T1000 (cell line): ENCODE measurements around the gene UTP14C.
"Not testable (repeated sequence)": the region's sequence is repeated elsewhere in the genome, so short reads cannot be mapped to it uniquely, and the experiment has no call there.

Experiments
- DNase-seq: peaks from one replicate; lab custom pipeline; 2025; ENCODE audit warnings: mixed read lengths; lab: John Stamatoyannopoulos, UW

The UTP14C gene, protein sequence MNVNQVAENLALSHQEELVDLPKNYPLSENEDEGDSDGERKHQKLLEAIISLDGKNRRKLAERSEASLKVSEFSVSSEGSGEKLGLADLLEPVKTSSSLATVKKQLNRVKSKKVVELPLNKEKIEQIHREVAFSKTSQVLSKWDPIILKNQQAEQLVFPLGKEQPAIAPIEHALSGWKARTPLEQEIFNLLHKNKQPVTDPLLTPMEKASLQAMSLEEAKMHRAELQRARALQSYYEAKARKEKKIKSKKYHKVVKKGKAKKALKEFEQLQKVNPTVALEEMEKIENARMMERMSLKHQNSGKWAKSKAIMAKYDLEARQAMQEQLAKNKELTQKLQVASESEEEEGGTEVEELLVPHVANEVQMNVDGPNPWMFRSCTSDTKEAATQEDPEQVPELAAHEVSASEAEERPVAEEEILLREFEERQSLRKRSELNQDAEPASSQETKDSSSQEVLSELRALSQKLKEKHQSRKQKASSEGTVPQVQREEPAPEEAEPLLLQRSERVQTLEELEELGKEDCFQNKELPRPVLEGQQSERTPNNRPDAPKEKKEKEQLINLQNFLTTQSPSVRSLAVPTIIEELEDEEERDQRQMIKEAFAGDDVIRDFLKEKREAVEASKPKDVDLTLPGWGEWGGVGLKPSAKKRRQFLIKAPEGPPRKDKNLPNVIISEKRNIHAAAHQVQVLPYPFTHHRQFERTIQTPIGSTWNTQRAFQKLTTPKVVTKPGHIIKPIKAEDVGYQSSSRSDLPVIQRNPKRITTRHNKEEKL

DNA sequence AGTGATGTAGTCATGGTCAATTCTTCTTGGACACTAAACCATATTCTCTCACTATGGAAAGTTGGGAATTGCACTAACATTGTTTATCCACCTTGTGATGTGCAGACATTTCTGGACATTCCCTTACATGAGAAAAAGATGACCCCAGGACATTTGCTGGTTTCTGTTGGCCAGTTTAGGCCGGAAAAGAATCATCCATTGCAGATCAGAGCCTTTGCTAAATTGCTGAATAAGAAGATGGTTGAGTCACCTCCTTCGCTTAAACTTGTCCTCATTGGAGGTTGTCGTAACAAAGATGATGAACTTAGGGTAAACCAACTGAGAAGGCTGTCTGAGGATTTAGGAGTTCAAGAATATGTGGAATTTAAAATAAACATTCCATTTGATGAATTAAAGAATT is at the start of gene UTP14C:
UTP14C (plus strand) TSS at position 211 of the 400 bp plus-strand sequence. CDS start 4,114 bp downstream, outside the sequence.
- no peak for DNase-seq

DNA sequence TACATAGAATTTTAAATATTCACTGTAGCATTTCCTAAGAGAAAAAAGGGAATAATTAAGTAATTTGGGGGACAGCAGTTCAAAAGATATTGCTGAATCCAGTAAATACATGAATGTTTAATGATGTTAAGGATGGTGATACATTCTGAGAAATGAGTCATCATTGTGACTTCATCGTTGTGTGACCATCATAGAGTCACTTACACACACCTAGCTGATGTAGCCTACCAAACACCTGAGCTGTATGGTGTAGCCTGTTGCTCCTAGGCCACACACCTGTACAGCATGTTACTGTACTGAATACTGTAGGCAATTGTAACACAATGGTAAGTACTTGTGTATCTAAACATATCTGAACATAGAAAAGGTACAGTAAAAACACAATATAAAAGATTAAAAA is 48.1 kb upstream of the UTP14C start:
- no peak for DNase-seq

DNA sequence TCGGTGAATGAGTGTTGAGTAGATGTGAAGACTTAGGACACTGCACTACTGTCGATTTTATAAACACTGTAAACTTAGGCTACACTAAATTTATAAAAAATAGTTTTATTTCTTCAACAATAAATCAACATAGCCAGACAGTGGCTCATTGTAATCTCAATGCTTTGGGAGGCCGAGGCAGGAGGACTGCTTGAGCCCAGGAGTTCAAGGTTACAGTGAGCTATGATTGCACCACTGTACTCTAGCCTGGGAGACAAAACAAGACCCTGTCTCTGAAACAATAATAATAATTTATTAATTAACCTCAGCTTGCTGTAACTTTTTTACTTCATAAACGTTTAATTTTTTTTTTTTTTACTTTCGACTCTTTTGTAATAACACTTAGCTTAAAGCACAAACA is 47.6 kb upstream of the UTP14C start:
- DNase-seq, result no peak

DNA sequence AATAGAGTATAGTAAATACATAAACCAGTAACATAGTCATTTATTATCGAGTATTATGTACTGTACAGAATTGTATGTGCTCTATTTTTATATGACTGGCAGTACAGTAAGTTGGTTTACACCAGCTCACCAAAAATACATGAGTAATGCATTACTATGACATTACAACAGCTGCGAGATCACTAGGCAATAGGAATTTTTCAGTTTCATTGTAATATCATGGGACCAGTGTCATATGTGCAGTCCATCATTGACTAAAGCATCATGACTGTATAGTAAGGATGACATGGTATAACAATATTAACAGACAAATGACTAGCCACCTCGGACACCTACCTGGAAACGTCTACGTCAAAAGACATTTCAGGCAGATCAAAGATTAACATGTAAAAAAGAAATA is 46.9 kb upstream of the UTP14C start:
- no peak for DNase-seq

DNA sequence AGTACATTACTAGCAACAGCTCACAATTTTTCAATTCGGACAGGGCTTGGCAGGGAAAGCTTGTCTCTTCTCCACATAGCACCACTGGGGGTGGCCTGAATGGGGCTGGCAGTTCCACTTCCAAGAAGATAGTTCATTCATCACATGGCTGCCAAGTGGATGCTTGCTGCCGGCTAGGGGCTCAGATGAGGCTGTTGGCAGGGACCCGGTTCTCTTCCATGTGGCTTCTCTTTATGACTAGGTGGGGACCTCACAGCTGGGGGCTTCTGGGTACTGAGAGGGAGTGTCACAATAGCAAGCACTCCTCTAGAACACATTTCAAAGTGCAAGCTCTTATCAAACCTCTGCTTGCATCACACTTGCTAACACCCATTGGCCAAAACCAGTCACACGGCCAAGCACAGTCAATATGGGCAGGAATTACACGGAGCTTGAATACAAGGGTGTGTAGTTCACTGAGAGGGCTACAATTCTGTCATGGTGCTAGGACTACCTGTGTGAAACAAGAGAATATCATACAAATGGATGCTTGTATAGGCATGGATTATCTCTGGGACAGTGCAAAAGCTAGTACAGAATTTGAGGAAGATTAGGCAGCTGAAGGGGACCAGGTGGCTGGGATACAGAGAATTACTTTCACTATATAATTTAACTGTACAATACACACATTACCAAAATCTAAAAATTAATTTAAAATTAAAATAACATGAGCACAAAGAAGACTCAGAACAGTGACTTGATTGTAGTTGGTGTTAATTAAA is 45.5 kb upstream of the UTP14C start:
- no peak for DNase-seq

DNA sequence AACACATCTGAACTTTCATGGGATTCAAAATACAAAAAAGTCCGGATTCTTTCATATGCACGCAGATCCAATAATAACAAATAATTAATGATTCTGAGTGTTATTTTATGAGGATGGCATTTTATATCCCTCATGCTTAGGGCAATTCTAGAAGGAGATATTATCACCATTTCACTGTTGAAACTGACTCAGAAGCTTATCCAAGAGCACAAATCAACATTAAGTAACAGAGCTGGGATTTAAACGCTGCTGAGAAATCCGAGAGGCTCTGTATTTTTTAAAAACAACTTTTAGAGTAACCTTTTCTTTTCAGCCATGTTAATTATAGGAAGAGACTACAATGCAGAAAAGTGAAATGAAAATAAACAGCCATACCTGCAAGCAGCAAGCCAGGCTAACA is 43.6 kb upstream of the UTP14C start:
- DNase-seq, result no peak

DNA sequence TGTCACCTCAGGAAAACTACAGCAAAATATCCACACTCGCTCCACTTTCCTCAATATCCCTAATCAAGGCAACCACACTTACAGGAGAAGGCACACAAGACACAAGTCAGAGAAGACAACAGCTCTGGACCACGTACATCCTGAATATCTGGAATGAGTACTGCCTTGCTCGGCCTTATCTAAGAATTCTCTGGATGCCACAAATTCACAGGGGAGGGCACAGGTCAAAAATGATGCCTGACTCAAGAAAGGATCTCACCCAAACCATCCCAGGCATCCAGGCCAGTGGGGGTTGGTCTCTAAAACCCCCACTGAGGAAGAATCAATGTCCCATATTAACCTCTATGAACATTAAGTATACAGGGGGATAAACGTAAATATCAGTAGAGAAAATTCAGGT is 43.1 kb upstream of the UTP14C start:
- DNase-seq, result no peak

DNA sequence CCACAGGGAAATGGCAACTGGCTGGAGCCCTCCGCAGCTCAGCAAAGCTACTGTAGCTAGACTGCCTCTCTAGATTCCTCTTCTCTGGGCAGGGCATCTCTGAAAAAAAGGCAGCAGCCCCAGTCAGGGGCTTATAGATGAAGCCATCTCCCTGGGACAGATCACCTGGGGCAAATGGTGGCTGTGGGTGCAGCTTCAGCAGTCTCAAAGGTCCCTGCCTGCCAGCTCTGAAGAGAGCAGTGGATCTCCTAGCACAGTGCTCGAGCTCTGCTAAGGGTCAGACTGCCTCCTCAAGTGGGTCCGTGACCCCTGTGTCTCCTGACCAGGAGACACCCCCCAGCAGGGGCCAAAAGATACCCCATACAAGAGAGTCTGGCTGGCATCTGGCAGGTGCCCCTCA is 41.2 kb upstream of the UTP14C start:
- not testable (repeated sequence) for DNase-seq

DNA sequence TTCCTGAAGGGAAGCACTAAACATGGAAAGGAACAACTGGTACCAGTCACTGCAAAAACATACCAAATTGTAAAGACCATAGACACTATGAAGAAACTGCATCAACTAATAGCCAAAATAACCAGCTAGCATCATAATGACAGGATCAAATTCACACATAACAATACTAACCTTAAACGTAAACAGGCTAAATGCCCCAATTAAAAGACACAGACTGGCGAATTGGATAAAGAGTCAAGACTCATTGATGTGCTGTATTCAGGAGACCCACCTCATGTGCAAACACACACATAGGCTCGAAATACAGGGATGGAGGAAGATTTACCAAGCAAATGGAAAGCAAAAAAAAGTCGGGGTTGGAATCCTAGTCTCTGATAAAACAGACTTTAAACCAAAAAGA is 39.6 kb upstream of the UTP14C start:
- DNase-seq, result not testable (repeated sequence)

DNA sequence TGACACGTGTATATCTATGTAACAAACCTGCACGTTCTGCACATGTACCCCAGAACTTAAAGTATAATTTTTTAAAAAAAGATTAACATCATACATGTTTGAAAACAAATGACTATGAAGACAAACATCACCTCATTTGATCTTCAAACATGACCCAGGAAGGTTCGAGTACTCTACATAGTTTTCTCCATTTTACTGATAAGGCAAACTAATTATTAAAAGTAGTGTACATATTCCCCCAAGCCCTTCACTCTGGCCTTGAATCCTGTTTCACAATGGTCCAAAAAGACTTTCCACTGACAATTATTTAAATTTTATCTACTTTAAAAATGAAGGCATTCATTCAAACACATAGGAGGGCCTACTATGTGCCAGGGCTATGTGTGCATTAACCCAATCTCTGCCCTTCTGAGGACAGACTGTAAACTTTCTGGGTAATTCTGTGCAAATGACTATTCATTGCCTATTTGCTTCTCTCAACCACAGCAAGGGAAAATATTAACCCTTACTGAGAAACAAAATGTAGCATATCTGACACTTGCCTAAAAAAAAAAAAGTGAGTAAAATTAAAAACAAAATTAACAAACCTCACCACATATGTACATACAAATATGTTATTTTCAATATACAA is 35.4 kb upstream of the UTP14C start:
- DNase-seq, result no peak

DNA sequence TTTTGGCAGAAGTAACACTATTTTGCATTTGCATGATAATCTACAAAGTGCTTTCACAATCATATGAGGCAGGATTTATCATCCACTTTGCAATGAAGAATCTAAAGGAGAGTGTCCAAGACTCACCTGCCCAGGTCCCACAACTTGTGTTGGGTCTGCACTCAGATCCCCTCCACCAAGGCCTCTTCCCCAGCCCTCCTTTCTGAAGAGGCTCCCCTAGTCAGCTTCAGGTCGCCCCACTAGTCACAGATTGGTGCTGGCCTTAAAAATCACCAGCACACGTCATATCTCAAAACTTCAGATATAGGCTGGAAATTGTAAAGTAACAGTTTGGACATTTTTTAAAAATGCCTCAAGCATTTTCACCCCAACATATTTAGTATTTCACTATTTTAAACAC is 30.8 kb upstream of the UTP14C start:
- DNase-seq, result no peak

DNA sequence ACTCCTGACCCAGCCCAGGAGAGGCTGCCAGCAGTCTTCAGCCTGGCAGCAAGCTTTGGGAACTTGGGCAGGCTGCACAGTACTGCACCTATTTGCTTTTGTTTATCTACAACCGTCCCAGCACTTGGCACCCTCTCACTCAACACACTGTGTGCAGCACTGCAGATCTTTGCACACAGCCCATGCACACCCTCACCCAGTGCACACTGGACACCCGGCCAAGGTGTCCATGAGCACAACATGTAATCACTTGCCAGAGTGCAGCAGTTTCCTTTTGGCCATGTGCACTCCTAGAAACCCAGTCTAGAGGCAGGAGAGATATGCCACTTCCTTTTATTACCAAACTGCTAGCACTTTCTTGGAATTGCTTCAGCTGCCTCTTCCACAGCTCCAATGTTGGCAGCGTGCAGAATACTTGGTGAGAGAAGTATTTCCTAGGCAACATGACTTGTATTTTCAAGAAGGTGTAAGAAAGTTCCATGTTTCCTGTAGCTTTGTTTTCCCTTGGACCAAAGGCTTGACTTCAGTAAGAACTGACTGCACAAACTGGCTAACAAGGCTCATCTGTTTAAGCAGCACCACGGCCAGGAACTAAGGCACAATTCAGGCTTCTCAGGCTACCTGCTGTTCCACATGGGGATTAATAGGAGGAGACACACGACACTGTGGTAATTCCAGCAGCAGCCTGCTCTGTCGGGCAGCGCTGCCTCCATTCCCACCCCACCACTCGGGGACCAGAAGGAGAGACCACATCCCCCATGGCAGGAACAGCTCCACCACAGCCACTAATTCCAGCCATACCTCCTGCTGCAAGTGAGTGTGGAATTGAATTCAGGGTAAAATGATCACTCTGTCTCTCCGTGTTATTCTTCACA is 28.6 kb upstream of the UTP14C start:
- no peak for DNase-seq

DNA sequence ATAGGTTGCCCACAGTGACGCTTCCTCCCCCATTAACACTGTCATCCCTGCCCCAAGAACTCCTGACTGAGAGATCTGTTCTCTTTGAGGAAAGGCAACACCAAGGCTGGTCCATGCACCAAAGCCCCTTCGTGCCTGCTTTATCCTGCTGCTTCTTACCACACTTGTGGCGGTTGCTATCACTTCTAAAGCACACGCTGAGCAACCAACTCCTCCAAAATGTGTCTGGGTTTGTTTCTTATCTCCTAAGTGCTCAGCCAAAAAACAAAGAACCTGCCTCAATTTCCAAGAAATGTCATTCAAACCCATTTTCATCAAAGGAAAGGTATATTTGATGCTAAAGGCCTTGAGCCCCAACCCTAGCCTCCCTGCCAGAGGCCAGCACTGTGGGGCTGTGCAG is 27.9 kb upstream of the UTP14C start:
- DNase-seq, result no peak

DNA sequence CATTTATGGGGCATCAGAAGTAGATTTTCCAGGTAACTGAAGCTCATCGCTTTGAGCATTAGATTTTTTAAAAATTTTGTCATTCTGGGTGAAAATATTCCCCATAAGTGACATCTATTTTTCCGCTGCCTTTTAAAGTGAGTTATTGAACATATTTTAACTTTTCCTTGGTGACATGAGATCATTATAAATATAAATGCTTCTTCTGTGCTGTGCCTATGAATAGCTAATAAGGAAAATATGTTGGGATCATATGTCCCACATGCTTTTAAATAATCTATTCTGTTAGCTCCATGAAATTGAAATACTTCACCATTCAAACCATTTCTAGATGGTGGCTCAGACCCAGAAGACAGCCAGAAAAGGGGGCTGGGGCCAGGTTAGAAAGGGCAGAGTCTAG is 27.3 kb upstream of the UTP14C start:
- no peak for DNase-seq

DNA sequence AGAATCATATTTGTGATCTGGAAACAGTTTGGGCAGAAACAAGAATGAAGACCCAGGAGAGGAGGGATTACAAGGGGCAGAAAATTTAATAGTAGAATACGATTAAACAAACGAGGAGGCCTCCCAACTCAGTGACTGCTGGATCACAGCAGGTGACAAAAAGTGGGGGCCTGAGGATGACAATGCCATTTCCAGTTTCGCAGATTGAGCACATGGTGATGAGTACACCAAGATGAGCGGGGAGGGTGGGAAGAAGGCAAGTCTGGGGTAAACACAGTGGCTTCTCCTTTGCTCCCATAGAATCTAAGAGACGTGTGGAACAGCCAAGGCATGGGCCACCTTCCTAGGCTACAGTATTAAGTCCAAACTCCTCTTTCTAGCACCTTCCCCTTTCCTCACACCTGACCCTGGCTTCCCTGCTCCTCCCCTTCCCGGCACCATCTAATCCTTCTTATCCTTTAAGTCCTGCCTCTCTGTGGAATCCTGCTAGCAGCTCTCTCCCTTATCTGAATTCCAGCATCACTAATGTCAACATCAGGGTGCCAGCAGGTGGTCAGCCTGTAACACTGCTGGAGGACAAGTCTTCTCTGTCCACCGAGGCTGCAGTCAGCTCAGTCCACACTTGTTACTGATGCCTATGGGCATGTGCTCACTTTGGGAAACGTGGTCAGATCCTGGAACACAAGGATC is 26.7 kb upstream of the UTP14C start:
- no peak for DNase-seq

DNA sequence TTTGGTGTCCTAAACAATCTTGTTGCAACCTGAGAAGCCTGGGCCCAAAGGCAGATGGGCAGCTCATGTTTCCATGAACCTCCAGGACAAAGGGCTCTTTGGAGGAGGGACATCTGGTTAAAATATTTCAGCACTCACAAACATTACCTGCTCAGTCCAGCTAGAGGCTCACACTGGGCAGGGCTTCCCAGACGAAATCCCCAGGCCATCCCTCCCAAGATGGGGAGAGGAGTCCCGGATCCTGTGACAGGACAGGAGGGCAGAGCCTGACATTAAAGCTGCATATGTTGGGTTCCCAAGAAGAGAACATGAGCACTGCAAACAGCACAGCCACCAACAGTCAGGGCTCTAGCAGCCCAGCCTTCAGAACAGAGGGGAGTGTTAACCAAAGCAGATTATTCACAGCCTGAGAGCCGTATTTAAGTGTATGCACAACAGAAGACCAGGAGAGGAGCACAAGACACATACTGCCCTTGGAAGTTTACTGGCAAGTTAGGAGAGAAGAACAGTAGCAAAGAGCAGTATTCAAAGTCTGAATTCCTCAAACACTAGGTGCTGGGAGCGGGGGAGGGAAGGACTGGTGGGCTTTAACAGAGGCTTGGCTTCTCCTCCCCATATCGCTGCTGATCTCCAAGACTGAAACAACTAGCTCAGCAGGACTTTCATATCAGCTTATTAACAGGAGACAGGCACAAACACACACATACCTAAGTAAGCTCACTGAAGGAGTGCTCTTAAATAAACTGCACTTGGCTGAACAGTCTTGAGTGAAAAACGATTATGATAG is 25.6 kb upstream of the UTP14C start:
- DNase-seq, result no peak

DNA sequence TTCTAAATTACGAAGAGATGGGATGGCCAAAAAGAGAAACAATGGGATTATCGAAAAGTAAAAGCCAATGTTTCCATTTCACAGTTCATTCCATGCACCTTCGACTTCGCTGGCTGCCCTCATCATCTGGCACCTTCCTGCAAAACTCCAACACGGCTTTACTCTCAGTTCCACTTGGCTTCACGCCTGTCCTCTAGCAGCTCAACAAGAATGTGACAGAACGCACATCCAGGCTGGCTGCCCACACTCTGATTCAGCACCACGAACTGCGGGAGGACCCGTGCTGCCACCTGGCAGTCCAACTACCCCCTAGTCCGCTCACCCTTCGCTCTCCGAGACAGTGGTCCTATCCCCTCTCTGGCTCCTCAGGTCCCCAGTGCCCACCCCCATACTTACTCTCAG is 25.0 kb upstream of the UTP14C start:
- no peak for DNase-seq

DNA sequence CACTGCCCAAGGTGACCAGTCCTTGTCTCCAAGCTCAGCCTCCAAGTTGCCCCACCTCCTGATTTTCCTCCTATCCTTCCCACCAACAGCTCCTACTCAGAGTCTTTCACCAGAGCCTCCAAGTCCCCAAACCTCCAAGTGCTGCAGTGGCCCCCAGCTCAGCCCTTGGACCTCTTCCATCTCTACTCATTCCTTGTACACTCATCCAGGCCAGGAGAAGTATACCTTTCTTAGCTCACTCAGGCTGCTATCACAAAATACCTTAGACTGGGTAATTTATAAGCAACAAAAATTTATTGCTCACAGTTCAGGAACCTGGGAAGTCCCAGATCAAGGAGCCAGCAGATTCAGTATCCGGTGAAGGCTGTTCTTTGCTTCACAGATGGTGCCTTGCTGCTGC is 24.6 kb upstream of the UTP14C start:
- no peak for DNase-seq

DNA sequence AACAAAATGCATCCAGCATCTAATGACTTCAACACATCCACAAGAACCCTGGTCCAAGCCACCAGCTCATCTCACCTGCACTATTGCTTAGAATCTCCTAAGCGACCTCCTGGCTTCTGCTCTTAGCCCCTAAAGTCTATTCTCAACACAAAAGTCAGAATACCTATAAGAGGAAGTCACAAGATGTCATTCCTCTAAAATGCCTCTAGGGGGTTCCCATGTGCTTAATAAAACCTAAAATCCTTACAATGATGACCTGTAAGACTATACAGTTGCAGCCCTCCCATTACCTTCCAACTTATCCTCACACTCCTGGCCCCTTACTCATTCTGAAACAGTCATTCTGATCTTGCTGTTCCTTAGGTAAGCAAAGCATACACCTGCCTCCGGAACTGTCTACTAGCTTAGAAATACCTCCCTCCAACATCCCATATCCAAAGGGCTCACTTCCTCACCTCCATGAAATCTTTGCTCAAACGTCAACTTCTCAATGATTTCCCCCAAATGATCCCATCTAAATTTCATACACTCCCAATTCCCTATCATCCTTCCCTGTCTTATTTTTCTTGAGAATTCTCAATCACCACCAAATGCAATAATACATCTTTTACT is 23.3 kb upstream of the UTP14C start:
- DNase-seq, result no peak
